Mammary epithelial cell (primary cell): ENCODE data around the gene EEF1AKMT3.

Source experiments
- CTCF ChIP-seq, 2 donors: IDR thresholded peaks in 1 of 2; conservative IDR thresholded peaks in 1 of 2; 2 replicates each; pipeline ENCODE4 v1.5.1; 2011 to 2012; ENCODE audit warnings: inconsistent platforms in 2 of 2, low read length in 2 of 2, mild to moderate bottlenecking in 2 of 2, control low read depth in 1 of 2, low read depth in 1 of 2; ENCODE audit not compliant: insufficient read depth in 1 of 2; ENCODE audit errors: extremely low read depth in 1 of 2
- EZH2 ChIP-seq: IDR thresholded peaks from 2 replicates; pipeline ENCODE4 v1.6.1; 2012; ENCODE audit warnings: low read length, inconsistent platforms, borderline replicate concordance

DNA sequence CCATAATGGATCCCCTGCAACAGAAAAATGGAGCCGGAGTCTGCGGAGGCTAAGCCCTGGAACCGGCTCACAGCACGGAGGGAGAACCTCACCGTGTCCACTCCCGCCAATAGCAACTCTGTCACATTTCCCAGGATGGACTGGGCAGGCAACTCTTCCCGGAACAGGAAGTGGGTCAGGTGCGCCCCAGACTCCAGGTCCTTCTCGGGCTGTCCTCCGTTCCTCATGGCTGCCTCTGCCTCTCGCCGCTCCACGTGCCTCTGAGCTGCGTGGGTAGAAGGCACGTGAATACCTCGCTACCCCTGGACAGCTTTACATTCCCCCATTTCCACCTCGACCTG is 7.8 kb upstream of the EEF1AKMT3 start:
- TF ChIP-seq CTCF (conservative IDR thresholded peaks at IDR 0.05 in 1 of 2, IDR thresholded peaks at IDR 0.05 in 1 of 2; ENCODE audit: extremely low read depth in 1 of 2, insufficient read depth in 1 of 2, low read depth in 1 of 2, low read length in 2 of 2) = no peak
- TF ChIP-seq EZH2 = no peak
